ENCODE measurements around the gene ABLIM2. TPM values are rescaled to one million over a fixed set of nuclear protein-coding genes. Genes with fewer than 3 reads are reported as not detected.

The ABLIM2 gene
- total and polyA plus RNA-seq, 2 of the 4 experiments (the other 2 are of a cell fraction) = under 0.01 to 0.10 TPM

- Histone ChIP-seq H3K27ac (ENCODE audit: insufficient read depth, low read length) (no peak overlapping the region), H2AK5ac (ENCODE audit: low read depth, low read length) (no peak overlapping the region), H3K9ac (ENCODE audit: low read depth, low read length) (no peak overlapping the region), H3K4ac (ENCODE audit: low read depth, low read length) (no peak overlapping the region), H3K9me3 (ENCODE audit: control insufficient read depth, insufficient read depth, low read length) (no peaks in the 10 kb centered on the region), H3K79me1 (ENCODE audit: low read depth in 1 of 2, low read length in 2 of 2) (no peaks in the 10 kb centered on the region), H3K9me1 (ENCODE audit: insufficient read depth, low read length) (0 out of 2 replicates have a peak, but pooled peaks cover 4% of the 10 kb centered on the region), H2BK15ac (ENCODE audit: low read depth, low read length) (no peak overlapping the region), H4K8ac (ENCODE audit: low read depth in 2 of 2, low read length in 2 of 2) (no peak overlapping the region), H3K36me3 (ENCODE audit: control insufficient read depth, insufficient read depth, low read length) (no peaks in the 10 kb centered on the region), H3K14ac (replicated peaks; ENCODE audit: low read depth, low read length) (no peak overlapping the region), H3K27me3 (ENCODE audit: control insufficient read depth, insufficient read depth, low read length) (peaks cover 67% of the 10 kb centered on the region), H3K56ac (ENCODE audit: extremely low read depth, insufficient read depth, low read length) (no peak overlapping the region), H3K18ac (ENCODE audit: low read depth, low read length) (no peak overlapping the region), H4K20me1 (ENCODE audit: insufficient read depth, low read length) (no peaks in the 10 kb centered on the region; the same call in 1 of the 2 replicates), H2AK9ac (replicated peaks; ENCODE audit: low read depth, low read length, poor library complexity) (no peak overlapping the region), H2BK120ac (ENCODE audit: low read depth, low read length) (no peak overlapping the region), H2BK20ac (ENCODE audit: low read depth, low read length) (no peak overlapping the region), H3K23ac (ENCODE audit: low read depth, low read length) (no peak overlapping the region), H2AFZ (replicated peaks; ENCODE audit: low read length, poor library complexity) (no peak overlapping the region), H3K4me2 (ENCODE audit: low read depth, low read length) (no peak overlapping the region), H3K4me3 (ENCODE audit: insufficient read depth, low read depth, low read length) (no peak overlapping the region), H4K91ac (ENCODE audit: insufficient read depth, low read depth, low read length) (no peak overlapping the region), H3K4me1 (ENCODE audit: control insufficient read depth, insufficient read depth, low read length) (no peaks in the 10 kb centered on the region), H4K5ac (ENCODE audit: low read depth, low read length) (no peak overlapping the region), H2BK5ac (ENCODE audit: low read depth, low read length, poor library complexity, severe bottlenecking) (no peak overlapping the region)
- ATAC-seq (ENCODE audit: low read depth) = no peak
- BruUV-seq (replicated peaks) = no TSS peak
- POLR2A ChIA-PET (ENCODE audit: unreplicated experiment) = no interaction called here
- intact Hi-C loops (cut with micrococcal nuclease) (no loop called here), in situ Hi-C loops (cut with MboI; ENCODE audit: low sequenced_read_pairs) (no loop called here), dilution Hi-C loops (cut with HindIII; ENCODE audit: low sequenced_read_pairs, unreplicated experiment) (no loop called here)
- no peak for DNase-seq
- TF ChIP-seq RFX5 (IDR thresholded peaks at IDR 0.05; ENCODE audit: low read depth, low read length) = no peak
- TF ChIP-seq BHLHE40 (IDR thresholded peaks at IDR 0.05; ENCODE audit: low read depth, low read length) = no peak
- no peak for TF ChIP-seq NFE2L2 (IDR thresholded peaks at IDR 0.05; ENCODE audit: low read depth, low read length)
- CTCF ChIA-PET = no interaction called here
- 37% methylated on average over 5 of the region's 6 CpGs; no CpG with 5 or more reads in 1 of the 2 experiments for WGBS, 2 experiments (ENCODE audit: extremely low coverage in 2 of 2, insufficient read length in 1 of 2)
Observed at GRCh38 chr4:8152865-8153257, 5.8 kb downstream of the ABLIM2 start.
